Breast epithelium (tissue), 4 donors: ENCODE measurements around the gene PHACTR4. TPM values are rescaled to one million over a fixed set of nuclear protein-coding genes. Genes with fewer than 3 reads are reported as not detected.

Source experiments
- DNase-seq, 2 donors: peaks; one replicate each; pipeline ENCODE4 v3.0.0-alpha.2; 2019; ENCODE audit warnings: low spot score in 2 of 2
- H3K27ac ChIP-seq, 2 donors: fragments of 200-600 bp; sonication (generic) in 1 of 2; one replicate each; pipeline ENCODE4 v1.5.1; 2016 to 2019; ENCODE audit warnings: mild to moderate bottlenecking in 1 of 2
- H3K27me3 ChIP-seq, 2 donors: fragments of 200-600 bp; sonication (generic) in 1 of 2; one replicate each; pipeline versions ENCODE4 v1.5.1 to v1.6.0; 2017 to 2019; ENCODE audit warnings: control low read depth in 1 of 2, mild to moderate bottlenecking in 1 of 2
- H3K36me3 ChIP-seq: fragments of 200-600 bp; one replicate; pipeline ENCODE4 v1.5.1; 2019
- H3K4me1 ChIP-seq, 2 donors: fragments of 200-600 bp; sonication (generic); one replicate each; pipeline ENCODE4 v1.5.1; 2016 to 2019; ENCODE audit warnings: control low read depth in 1 of 2
- H3K4me3 ChIP-seq, 3 donors: fragments of 200-600 bp; sonication (generic); 1 replicate in 2 of 3; 2 replicates in 1 of 3; pipeline ENCODE4 v1.5.1; 2016 to 2019; ENCODE audit warnings: mild to moderate bottlenecking in 3 of 3, moderate library complexity in 2 of 3
- H3K9me3 ChIP-seq, 2 donors: fragments of 200-600 bp; sonication (generic) in 1 of 2; one replicate each; pipeline ENCODE4 v1.5.1; 2016 to 2019; ENCODE audit warnings: control low read depth in 1 of 2
- POLR2A ChIP-seq: fragments of 450-650 bp; IDR thresholded peaks from one replicate; pipeline ENCODE4 v1.6.1; 2016; ENCODE audit warnings: antibody characterized with exemption, mild to moderate bottlenecking, moderate library complexity
- POLR2AphosphoS5 ChIP-seq, 3 donors: sonication (generic); formaldehyde crosslinking; IDR thresholded peaks; one replicate each; pipeline ENCODE4 v1.6.1; 2017; ENCODE audit warnings: antibody characterized with exemption in 3 of 3
- intact Hi-C: fragments of 100-400 bp; cut with DNase I; formaldehyde crosslinking; loops from one replicate; pipeline ENCODE4 v1.15.1; 2023; ENCODE audit warnings: low total_unique reads
- total RNA-seq, 3 donors: library from RNA; depleted of rRNA; stranded (reverse); fragments of >200 nt; gene quantifications; one replicate each; pipeline ENCODE4 v1.1.0, GENCODE V29; 2016
- TF ChIP-seq, protein P1 (sequence below), 3 donors: fragments of 450-650 bp; IDR thresholded peaks; one replicate each; pipeline ENCODE4 v1.5.1; 2016 to 2017; ENCODE audit warnings: antibody characterized with exemption in 3 of 3, mild to moderate bottlenecking in 3 of 3, moderate library complexity in 3 of 3

PHACTR4 gene
- total RNA-seq, 3 donors from 2014 or later: 17.1 to 29.6 (median 25.9) TPM

DNA sequence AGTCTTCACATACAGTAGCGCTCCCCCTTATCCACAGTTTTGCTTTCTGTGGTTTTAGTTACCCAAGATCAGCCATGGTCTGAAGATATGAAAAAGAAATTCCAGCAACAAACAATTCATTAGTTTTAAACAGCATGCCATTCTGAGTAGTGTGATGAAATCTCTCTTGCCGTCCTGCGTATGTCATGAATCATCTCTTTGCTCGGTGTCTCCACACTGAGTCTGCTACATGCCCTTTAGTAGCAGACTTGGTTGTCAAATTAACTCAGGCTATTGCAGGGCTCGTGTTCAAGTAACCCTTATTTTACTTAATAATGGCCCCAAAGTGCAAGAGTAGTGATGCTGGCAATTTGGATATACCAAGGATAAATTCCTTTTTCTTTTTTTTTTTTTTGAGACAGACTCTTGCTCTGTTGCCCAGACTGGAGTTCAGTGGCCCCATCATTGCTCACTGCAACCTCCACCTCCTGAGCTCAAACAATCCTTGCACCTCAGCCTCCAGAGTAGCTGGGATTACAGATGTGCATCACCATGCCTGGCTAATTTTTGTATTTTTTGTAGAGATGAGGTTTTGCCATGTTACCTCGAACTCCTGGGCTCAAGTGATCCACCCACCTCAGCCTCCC is 22.6 kb downstream of the PHACTR4 start:
- no peak overlapping the region for H3K27ac ChIP-seq

DNA sequence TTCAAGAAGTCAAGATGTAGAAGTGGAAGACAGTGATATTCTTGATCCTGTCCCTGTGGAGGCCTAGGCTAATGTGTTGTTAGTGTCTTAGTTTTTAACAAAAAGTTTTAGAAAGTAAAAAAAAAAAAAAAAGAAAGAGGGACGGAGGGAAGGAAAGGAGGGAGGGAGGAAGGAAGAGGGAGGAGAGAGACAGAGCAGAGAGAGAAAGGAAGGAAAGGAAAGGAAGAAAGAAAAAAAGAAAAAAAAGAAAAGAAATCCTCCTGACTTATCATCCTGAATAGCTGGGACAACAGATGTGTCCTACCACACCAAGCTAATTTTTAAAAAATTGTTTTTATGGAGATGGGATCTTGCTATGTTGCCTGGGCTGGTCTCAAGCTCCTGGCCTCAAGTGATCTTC is 24.6 kb downstream of the PHACTR4 start:
- Histone ChIP-seq H3K4me1 (no peaks in the 10 kb centered on the region), H3K9me3 (no peaks in the 10 kb centered on the region), H3K4me3 (no peak overlapping the region), H3K36me3 (no peaks in the 10 kb centered on the region), H3K27me3 (no peaks in the 10 kb centered on the region), H3K27ac (no peak overlapping the region)
- intact Hi-C loops: no loop called here
- TF ChIP-seq POLR2AphosphoS5 (IDR thresholded peaks at IDR 0.05): no peak
- TF ChIP-seq POLR2A: no peak
- TF ChIP-seq, protein P1, sequence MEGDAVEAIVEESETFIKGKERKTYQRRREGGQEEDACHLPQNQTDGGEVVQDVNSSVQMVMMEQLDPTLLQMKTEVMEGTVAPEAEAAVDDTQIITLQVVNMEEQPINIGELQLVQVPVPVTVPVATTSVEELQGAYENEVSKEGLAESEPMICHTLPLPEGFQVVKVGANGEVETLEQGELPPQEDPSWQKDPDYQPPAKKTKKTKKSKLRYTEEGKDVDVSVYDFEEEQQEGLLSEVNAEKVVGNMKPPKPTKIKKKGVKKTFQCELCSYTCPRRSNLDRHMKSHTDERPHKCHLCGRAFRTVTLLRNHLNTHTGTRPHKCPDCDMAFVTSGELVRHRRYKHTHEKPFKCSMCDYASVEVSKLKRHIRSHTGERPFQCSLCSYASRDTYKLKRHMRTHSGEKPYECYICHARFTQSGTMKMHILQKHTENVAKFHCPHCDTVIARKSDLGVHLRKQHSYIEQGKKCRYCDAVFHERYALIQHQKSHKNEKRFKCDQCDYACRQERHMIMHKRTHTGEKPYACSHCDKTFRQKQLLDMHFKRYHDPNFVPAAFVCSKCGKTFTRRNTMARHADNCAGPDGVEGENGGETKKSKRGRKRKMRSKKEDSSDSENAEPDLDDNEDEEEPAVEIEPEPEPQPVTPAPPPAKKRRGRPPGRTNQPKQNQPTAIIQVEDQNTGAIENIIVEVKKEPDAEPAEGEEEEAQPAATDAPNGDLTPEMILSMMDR (IDR thresholded peaks at IDR 0.05): no peak
- no peak for DNase-seq

More for the DNA sequence above, 22.6 kb downstream of the PHACTR4 start:
- no peak overlapping the region for H3K4me3 ChIP-seq
- H3K4me1 ChIP-seq: no peaks in the 10 kb centered on the region
- TF ChIP-seq POLR2AphosphoS5 (IDR thresholded peaks at IDR 0.05): no peak
- TF ChIP-seq, protein P1 (IDR thresholded peaks at IDR 0.05): no peak
- TF ChIP-seq POLR2A: no peak
- intact Hi-C loops: no loop called here
- no peaks in the 10 kb centered on the region for H3K9me3 ChIP-seq
- H3K27me3 ChIP-seq: no peaks in the 10 kb centered on the region
- H3K36me3 ChIP-seq: no peaks in the 10 kb centered on the region
- no peak for DNase-seq

DNA sequence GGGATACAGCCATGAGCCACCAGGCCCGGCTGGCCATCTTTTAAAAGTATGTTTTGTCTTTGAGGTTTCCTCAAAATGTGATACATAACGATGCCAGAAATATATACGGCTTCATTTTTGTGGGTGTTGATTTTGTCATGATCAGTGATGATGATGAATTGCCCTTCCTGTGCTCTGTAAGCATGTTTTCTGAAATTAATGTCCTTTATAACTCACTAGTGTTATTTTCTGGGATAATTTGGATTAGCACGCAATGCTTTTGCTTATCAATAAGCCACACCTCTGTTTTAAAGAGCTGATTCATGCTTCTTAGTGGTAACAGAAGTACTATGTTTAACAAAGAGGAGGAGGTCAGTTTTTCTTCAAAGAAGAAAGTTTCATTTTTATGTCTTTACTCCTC is 25.6 kb downstream of the PHACTR4 start:
- Histone ChIP-seq H3K27me3 (no peaks in the 10 kb centered on the region), H3K36me3 (no peaks in the 10 kb centered on the region), H3K4me1 (no peaks in the 10 kb centered on the region), H3K9me3 (no peaks in the 10 kb centered on the region), H3K4me3 (no peak overlapping the region), H3K27ac (no peak overlapping the region)
- TF ChIP-seq POLR2AphosphoS5 (IDR thresholded peaks at IDR 0.05) (no peak), POLR2A (no peak)
- TF ChIP-seq, protein P1 (IDR thresholded peaks at IDR 0.05): no peak
- no peak for DNase-seq
- intact Hi-C loops: no loop called here

DNA sequence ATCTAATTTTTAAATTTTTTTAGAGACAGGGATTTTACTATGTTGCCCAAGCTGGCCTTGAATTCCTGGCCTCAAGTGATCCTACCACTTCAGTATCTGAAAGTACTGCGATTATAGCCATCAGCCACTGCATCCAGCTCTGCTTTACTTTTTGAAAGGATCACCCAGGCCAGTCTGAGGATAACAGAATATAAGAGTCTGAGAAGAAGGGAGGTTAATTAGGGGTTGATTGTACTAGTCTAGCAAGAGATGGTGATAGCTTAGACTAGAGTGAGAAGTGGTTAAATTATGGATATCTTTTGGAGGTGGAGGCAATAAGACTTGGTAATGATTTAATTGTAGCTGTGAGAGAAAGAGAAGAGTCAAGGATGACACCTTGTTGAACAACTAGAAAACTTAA is 32.2 kb downstream of the PHACTR4 start:
- H3K36me3 ChIP-seq: no peaks in the 10 kb centered on the region
- no peak overlapping the region for H3K27ac ChIP-seq
- DNase-seq: no peak
- H3K9me3 ChIP-seq: no peaks in the 10 kb centered on the region
- intact Hi-C loops: loop anchor here (10.0 kb wide), 1 partner anchor 203 kb away; no protein-coding TSS in a partner anchor
- no peak overlapping the region for H3K4me3 ChIP-seq
- H3K27me3 ChIP-seq: no peaks in the 10 kb centered on the region
- TF ChIP-seq POLR2A (no peak), POLR2AphosphoS5 (IDR thresholded peaks at IDR 0.05) (no peak)
- TF ChIP-seq, protein P1 (IDR thresholded peaks at IDR 0.05): no peak
- no peaks in the 10 kb centered on the region for H3K4me1 ChIP-seq

DNA sequence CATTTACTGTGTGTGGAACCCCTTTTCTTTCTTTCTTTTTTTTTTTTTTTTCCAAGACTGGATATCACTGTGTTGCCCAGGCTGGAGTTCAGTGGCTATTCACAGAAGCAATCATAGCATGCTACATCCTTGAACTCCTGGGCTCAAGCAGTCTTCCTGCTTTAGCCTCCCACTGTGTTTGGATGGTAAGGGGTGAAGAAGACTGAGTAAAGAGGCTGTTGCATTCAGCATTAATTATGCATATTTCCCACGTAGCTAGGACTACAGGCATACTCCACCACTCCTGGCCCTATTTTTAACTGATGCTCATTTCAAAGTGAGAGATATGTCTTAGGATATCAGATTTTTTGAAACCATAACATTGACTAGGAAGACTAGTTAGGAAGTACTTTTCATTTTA is 39.5 kb downstream of the PHACTR4 start:
- no peak for DNase-seq
- Histone ChIP-seq H3K27me3 (no peaks in the 10 kb centered on the region), H3K27ac (no peak overlapping the region), H3K4me1 (no peaks in the 10 kb centered on the region), H3K36me3 (no peaks in the 10 kb centered on the region), H3K9me3 (no peaks in the 10 kb centered on the region), H3K4me3 (no peak overlapping the region)
- intact Hi-C loops: loop anchor here (10.0 kb wide), 1 partner anchor 196 kb away; no protein-coding TSS in a partner anchor
- TF ChIP-seq, protein P1 (IDR thresholded peaks at IDR 0.05): no peak
- no peak for TF ChIP-seq POLR2A
- TF ChIP-seq POLR2AphosphoS5 (IDR thresholded peaks at IDR 0.05): no peak
